Eye (tissue), 1 donor: Measurements from ENCODE around the gene MON2.
"Not testable (repeated sequence)": the region's sequence is repeated elsewhere in the genome, so short reads cannot be mapped to it uniquely, and the experiment has no call there.

Experiments
- DNase-seq: peaks from one replicate; pipeline ENCODE4 v3.0.0-alpha.2; 2015

Gene MON2

GRCh38 chr12:62466594-62467491, at the start of gene MON2:
Gene MON2, plus strand, starts transcription at chr12:62466826. Its CDS starts 382 bp downstream, at chr12:62467208.
- peak; percentile 94 for DNase-seq

GRCh38 chr12:62426089-62426488, 40.5 kb upstream of the MON2 start:
- DNase-seq: no peak

GRCh38 chr12:62429457-62429856, 37.2 kb upstream of the MON2 start:
- no peak for DNase-seq

GRCh38 chr12:62434494-62435302, 31.9 kb upstream of the MON2 start:
- no peak for DNase-seq

GRCh38 chr12:62435303-62436163, 31.1 kb upstream of the MON2 start:
- peak; percentile 80 for DNase-seq

GRCh38 chr12:62436164-62436503, 30.5 kb upstream of the MON2 start:
- DNase-seq: no peak

- DNase-seq: peak; percentile 84
These were observed 28.4 kb upstream of the MON2 start for GRCh38 chr12:62438098-62438692.

GRCh38 chr12:62446754-62447452, 19.7 kb upstream of the MON2 start:
- no peak for DNase-seq

- DNase-seq: no peak
These were observed 18.2 kb upstream of the MON2 start for GRCh38 chr12:62448436-62448835.

- not testable (repeated sequence) for DNase-seq
These were observed 11.2 kb upstream of the MON2 start for GRCh38 chr12:62455429-62455828.

- DNase-seq: no peak
These were observed 8.0 kb upstream of the MON2 start for GRCh38 chr12:62458626-62459025.

- DNase-seq: no peak
These were observed 6.7 kb upstream of the MON2 start for GRCh38 chr12:62459976-62460375.

- not testable (repeated sequence) for DNase-seq
These were observed 5.3 kb upstream of the MON2 start for GRCh38 chr12:62461171-62461837.

- DNase-seq: not testable (repeated sequence)
These were observed 3.4 kb upstream of the MON2 start for GRCh38 chr12:62463252-62463651.

GRCh38 chr12:62466018-62466593, 520 bp upstream of the MON2 start:
- DNase-seq: no peak

- peak; percentile 24 for DNase-seq
These were observed 1.8 kb downstream of the MON2 start for GRCh38 chr12:62468397-62468796.

- no peak for DNase-seq
These were observed 2.3 kb downstream of the MON2 start for GRCh38 chr12:62468935-62469334.

GRCh38 chr12:62469704-62470103, 3.1 kb downstream of the MON2 start:
- DNase-seq: no peak

- no peak for DNase-seq
These were observed 5.1 kb downstream of the MON2 start for GRCh38 chr12:62471734-62472133.

- DNase-seq: no peak
These were observed 5.8 kb downstream of the MON2 start for GRCh38 chr12:62472472-62472871.
